GM23338 (cell line): ENCODE results near the gene SOHLH2. TPM values are rescaled to one million over a fixed set of nuclear protein-coding genes. Genes with fewer than 3 reads are reported as not detected.

ENCODE experiments used
- ATAC-seq: fragments of 200-7000 bp; cut with Tn5 transposase; 3 replicates; pipeline ENCODE4 v1.9.1; 2020
- DNase-seq: peaks from one replicate; pipeline ENCODE4 v3.0.0-alpha.2; 2015; ENCODE audit warnings: low spot score
- H2AFZ ChIP-seq: fragments of 200-600 bp; sonication (generic); 2 replicates; pipeline ENCODE4 v1.8.0; 2016; ENCODE audit warnings: antibody characterized with exemption, mild to moderate bottlenecking, moderate library complexity
- H3F3A ChIP-seq: fragments of 200-600 bp; sonication (generic); replicated peaks from 2 replicates; pipeline ENCODE4 v1.8.0; 2017; ENCODE audit warnings: antibody characterized with exemption, mixed run types, low read depth
- H3K27ac ChIP-seq: fragments of 200-600 bp; sonication (generic); 2 replicates; pipeline ENCODE4 v1.6.1; 2016; ENCODE audit warnings: low read depth
- H3K27me3 ChIP-seq: fragments of 200-600 bp; sonication (generic); 2 replicates; pipeline ENCODE4 v1.8.0; 2016; ENCODE audit warnings: mild to moderate bottlenecking, mixed run types, moderate library complexity; ENCODE audit not compliant: insufficient read depth
- H3K36me3 ChIP-seq: fragments of 200-600 bp; sonication (generic); 2 replicates; pipeline ENCODE4 v1.8.0; 2016; ENCODE audit warnings: mild to moderate bottlenecking; ENCODE audit not compliant: insufficient read depth
- H3K4me1 ChIP-seq: fragments of 200-600 bp; sonication (generic); 2 replicates; pipeline ENCODE4 v1.8.0; 2016; ENCODE audit warnings: mild to moderate bottlenecking, moderate library complexity; ENCODE audit not compliant: insufficient read depth
- H3K4me2 ChIP-seq: fragments of 200-600 bp; sonication (generic); 2 replicates; pipeline ENCODE4 v1.7.1; 2017; ENCODE audit warnings: mixed run types
- H3K4me3 ChIP-seq: fragments of 200-600 bp; sonication (generic); 2 replicates; pipeline ENCODE4 v1.6.1; 2016; ENCODE audit warnings: mixed run types
- H3K79me2 ChIP-seq: fragments of 200-600 bp; sonication (generic); replicated peaks from 2 replicates; pipeline ENCODE4 v1.8.0; 2017; ENCODE audit warnings: mild to moderate bottlenecking; ENCODE audit not compliant: insufficient read depth
- H3K9me2 ChIP-seq: fragments of 200-600 bp; sonication (generic); 2 replicates; pipeline ENCODE4 v1.8.0; 2017; ENCODE audit not compliant: insufficient read depth
- H4K20me1 ChIP-seq: fragments of 200-600 bp; sonication (generic); replicated peaks from 2 replicates; pipeline ENCODE4 v1.8.0; 2017; ENCODE audit warnings: mild to moderate bottlenecking; ENCODE audit not compliant: insufficient read depth
- H3K27ac Mint-ChIP-seq: 2 replicates; pipeline ENCODE4 v1.8.0; 2020; ENCODE audit warnings: inconsistent platforms, mild to moderate bottlenecking, moderate library complexity, mixed read lengths
- H3K27me3 Mint-ChIP-seq: 3 replicates; pipeline ENCODE4 v1.8.0; 2022; ENCODE audit warnings: low read depth, mild to moderate bottlenecking, moderate library complexity, mixed read lengths, inconsistent platforms; ENCODE audit not compliant: insufficient read depth, poor library complexity
- H3K36me3 Mint-ChIP-seq: 3 replicates; pipeline ENCODE4 v1.8.0; 2021; ENCODE audit warnings: low read depth, mild to moderate bottlenecking, inconsistent platforms, moderate library complexity, mixed read lengths
- H3K4me1 Mint-ChIP-seq: 3 replicates; pipeline ENCODE4 v1.8.0; 2020; ENCODE audit warnings: mild to moderate bottlenecking, inconsistent platforms, mixed read lengths
- H3K4me3 Mint-ChIP-seq: 3 replicates; pipeline ENCODE4 v1.8.0; 2021; ENCODE audit warnings: moderate library complexity, mild to moderate bottlenecking, inconsistent platforms, mixed read lengths
- H3K9me3 Mint-ChIP-seq: 3 replicates; pipeline ENCODE4 v1.8.0; 2020; ENCODE audit warnings: moderate library complexity, mild to moderate bottlenecking, inconsistent platforms, mixed read lengths
- CREB1 ChIP-seq: fragments of 250-450 bp; sonication (Bioruptor Pico); IDR thresholded peaks from 2 replicates; pipeline ENCODE4 v1.5.0; 2020; ENCODE audit warnings: low read depth, mild to moderate bottlenecking, moderate library complexity
- EZH2 ChIP-seq: fragments of 200-600 bp; sonication (generic); IDR thresholded peaks from one replicate; pipeline ENCODE4 v1.8.0; 2017; ENCODE audit warnings: antibody characterized with exemption, mild to moderate bottlenecking, low read depth; ENCODE audit not compliant: unreplicated experiment
- EZH2phosphoT487 ChIP-seq: fragments of 200-600 bp; sonication (generic); IDR thresholded peaks from one replicate; pipeline ENCODE4 v1.8.1; 2018; ENCODE audit warnings: antibody characterized with exemption; ENCODE audit not compliant: unreplicated experiment
- JUNB ChIP-seq: IDR thresholded peaks from one replicate; pipeline ENCODE4 v1.6.1; 2016; ENCODE audit warnings: antibody characterized with exemption; ENCODE audit not compliant: unreplicated experiment
- NANOG ChIP-seq: IDR thresholded peaks from 2 replicates; pipeline ENCODE4 v1.6.1; 2016; ENCODE audit warnings: antibody characterized with exemption, borderline replicate concordance
- POLR2AphosphoS5 ChIP-seq: IDR thresholded peaks from 2 replicates; pipeline ENCODE4 v1.6.1; 2016; ENCODE audit warnings: antibody characterized with exemption, low read depth
- REST ChIP-seq: IDR thresholded peaks from one replicate; pipeline ENCODE4 v1.6.1; 2018; ENCODE audit warnings: antibody characterized with exemption; ENCODE audit not compliant: unreplicated experiment
- STAT1 ChIP-seq: IDR thresholded peaks from one replicate; pipeline ENCODE4 v1.6.1; 2016; ENCODE audit warnings: antibody characterized with exemption; ENCODE audit not compliant: unreplicated experiment
- ZNF114 ChIP-seq: fragments of 250-450 bp; sonication (Bioruptor Pico); IDR thresholded peaks from 2 replicates; pipeline ENCODE4 v1.5.0; 2020; ENCODE audit warnings: mild to moderate bottlenecking, moderate library complexity
- ZNF331 ChIP-seq: fragments of 250-450 bp; sonication (Bioruptor Pico); IDR thresholded peaks from 2 replicates; pipeline ENCODE4 v1.5.0; 2020; ENCODE audit warnings: low read depth, mild to moderate bottlenecking, moderate library complexity
- polyA plus RNA-seq: library from polyadenylated mRNA; unstranded; fragments of >200 nt; fragmentation: Nextera tagmentation; extraction: Ambion mirVana; gene quantifications from 2 replicates; pipeline ENCODE4 v1.2.1, GENCODE V29; 2016
- total RNA-seq: library from RNA; depleted of rRNA; stranded (reverse); fragments of >200 nt; shearing (Covaris generic); gene quantifications from 2 replicates; pipeline ENCODE4 v1.2.3, GENCODE V29; 2014
- TF ChIP-seq, protein P1 (sequence below): IDR thresholded peaks from 2 replicates; pipeline ENCODE4 v1.6.1; 2016; ENCODE audit warnings: antibody characterized with exemption
- TF ChIP-seq, protein P2 (sequence below), 2 experiments: fragments of 200-600 bp in 1 of 2; sonication (generic) in 1 of 2; conservative IDR thresholded peaks; 2 replicates each; pipeline versions ENCODE4 v1.5.1 to v1.6.1; 2016 to 2017; ENCODE audit warnings: antibody characterized with exemption in 2 of 2, low read depth in 2 of 2, mild to moderate bottlenecking in 2 of 2, moderate library complexity in 1 of 2
- TF ChIP-seq, protein P3 (sequence below): fragments of 250-450 bp; sonication (Bioruptor Pico); IDR thresholded peaks from 2 replicates; pipeline ENCODE4 v1.5.0; 2020; ENCODE audit warnings: mild to moderate bottlenecking, moderate library complexity

Gene SOHLH2
- total and polyA plus RNA-seq, 2 experiments from 2014 or later, result 1.8 to 2.8 TPM

GRCh38 chr13:36132376-36132775 lies 82.0 kb downstream of the SOHLH2 start:
- Histone ChIP-seq H2AFZ (no peak overlapping the region), H3K79me2 (peaks cover 25% of the 10 kb centered on the region), H3K4me1 (peaks cover 17% of the 10 kb centered on the region), H3F3A (peaks cover 4% of the 10 kb centered on the region; the same call in 1 of the 2 replicates), H3K9me2 (no peaks in the 10 kb centered on the region), H4K20me1 (no peaks in the 10 kb centered on the region), H3K4me2 (no peak overlapping the region), H3K27ac (no peak overlapping the region), H3K4me3 (no peak overlapping the region), H3K36me3 (no peaks in the 10 kb centered on the region; the same call in 1 of the 2 replicates), H3K27me3 (peaks cover 40% of the 10 kb centered on the region)
- Mint-ChIP-seq H3K27me3 (peaks cover 24% of the 10 kb centered on the region), H3K9me3 (no peaks in the 10 kb centered on the region; the same call in 2 of the 3 replicates), H3K4me1 (peaks cover 11% of the 10 kb centered on the region), H3K36me3 (no peaks in the 10 kb centered on the region), H3K4me3 (peak overlapping the region; percentile 23; the same call in 1 of the 3 replicates), H3K27ac (no peak overlapping the region)
- TF ChIP-seq JUNB (no peak), CREB1 (no peak), NANOG (no peak), ZNF114 (CRISPR knock-in tag) (no peak), STAT1 (no peak), EZH2phosphoT487 (no peak), ZNF331 (CRISPR knock-in tag) (no peak), REST (no peak), EZH2 (no peak), POLR2AphosphoS5 (no peak)
- TF ChIP-seq, protein P1, sequence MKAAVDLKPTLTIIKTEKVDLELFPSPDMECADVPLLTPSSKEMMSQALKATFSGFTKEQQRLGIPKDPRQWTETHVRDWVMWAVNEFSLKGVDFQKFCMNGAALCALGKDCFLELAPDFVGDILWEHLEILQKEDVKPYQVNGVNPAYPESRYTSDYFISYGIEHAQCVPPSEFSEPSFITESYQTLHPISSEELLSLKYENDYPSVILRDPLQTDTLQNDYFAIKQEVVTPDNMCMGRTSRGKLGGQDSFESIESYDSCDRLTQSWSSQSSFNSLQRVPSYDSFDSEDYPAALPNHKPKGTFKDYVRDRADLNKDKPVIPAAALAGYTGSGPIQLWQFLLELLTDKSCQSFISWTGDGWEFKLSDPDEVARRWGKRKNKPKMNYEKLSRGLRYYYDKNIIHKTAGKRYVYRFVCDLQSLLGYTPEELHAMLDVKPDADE, result no peak
- TF ChIP-seq, protein P2, sequence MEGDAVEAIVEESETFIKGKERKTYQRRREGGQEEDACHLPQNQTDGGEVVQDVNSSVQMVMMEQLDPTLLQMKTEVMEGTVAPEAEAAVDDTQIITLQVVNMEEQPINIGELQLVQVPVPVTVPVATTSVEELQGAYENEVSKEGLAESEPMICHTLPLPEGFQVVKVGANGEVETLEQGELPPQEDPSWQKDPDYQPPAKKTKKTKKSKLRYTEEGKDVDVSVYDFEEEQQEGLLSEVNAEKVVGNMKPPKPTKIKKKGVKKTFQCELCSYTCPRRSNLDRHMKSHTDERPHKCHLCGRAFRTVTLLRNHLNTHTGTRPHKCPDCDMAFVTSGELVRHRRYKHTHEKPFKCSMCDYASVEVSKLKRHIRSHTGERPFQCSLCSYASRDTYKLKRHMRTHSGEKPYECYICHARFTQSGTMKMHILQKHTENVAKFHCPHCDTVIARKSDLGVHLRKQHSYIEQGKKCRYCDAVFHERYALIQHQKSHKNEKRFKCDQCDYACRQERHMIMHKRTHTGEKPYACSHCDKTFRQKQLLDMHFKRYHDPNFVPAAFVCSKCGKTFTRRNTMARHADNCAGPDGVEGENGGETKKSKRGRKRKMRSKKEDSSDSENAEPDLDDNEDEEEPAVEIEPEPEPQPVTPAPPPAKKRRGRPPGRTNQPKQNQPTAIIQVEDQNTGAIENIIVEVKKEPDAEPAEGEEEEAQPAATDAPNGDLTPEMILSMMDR (conservative IDR thresholded peaks at IDR 0.05; ENCODE audit: low read depth in 2 of 2), result no peak
- TF ChIP-seq, protein P3, sequence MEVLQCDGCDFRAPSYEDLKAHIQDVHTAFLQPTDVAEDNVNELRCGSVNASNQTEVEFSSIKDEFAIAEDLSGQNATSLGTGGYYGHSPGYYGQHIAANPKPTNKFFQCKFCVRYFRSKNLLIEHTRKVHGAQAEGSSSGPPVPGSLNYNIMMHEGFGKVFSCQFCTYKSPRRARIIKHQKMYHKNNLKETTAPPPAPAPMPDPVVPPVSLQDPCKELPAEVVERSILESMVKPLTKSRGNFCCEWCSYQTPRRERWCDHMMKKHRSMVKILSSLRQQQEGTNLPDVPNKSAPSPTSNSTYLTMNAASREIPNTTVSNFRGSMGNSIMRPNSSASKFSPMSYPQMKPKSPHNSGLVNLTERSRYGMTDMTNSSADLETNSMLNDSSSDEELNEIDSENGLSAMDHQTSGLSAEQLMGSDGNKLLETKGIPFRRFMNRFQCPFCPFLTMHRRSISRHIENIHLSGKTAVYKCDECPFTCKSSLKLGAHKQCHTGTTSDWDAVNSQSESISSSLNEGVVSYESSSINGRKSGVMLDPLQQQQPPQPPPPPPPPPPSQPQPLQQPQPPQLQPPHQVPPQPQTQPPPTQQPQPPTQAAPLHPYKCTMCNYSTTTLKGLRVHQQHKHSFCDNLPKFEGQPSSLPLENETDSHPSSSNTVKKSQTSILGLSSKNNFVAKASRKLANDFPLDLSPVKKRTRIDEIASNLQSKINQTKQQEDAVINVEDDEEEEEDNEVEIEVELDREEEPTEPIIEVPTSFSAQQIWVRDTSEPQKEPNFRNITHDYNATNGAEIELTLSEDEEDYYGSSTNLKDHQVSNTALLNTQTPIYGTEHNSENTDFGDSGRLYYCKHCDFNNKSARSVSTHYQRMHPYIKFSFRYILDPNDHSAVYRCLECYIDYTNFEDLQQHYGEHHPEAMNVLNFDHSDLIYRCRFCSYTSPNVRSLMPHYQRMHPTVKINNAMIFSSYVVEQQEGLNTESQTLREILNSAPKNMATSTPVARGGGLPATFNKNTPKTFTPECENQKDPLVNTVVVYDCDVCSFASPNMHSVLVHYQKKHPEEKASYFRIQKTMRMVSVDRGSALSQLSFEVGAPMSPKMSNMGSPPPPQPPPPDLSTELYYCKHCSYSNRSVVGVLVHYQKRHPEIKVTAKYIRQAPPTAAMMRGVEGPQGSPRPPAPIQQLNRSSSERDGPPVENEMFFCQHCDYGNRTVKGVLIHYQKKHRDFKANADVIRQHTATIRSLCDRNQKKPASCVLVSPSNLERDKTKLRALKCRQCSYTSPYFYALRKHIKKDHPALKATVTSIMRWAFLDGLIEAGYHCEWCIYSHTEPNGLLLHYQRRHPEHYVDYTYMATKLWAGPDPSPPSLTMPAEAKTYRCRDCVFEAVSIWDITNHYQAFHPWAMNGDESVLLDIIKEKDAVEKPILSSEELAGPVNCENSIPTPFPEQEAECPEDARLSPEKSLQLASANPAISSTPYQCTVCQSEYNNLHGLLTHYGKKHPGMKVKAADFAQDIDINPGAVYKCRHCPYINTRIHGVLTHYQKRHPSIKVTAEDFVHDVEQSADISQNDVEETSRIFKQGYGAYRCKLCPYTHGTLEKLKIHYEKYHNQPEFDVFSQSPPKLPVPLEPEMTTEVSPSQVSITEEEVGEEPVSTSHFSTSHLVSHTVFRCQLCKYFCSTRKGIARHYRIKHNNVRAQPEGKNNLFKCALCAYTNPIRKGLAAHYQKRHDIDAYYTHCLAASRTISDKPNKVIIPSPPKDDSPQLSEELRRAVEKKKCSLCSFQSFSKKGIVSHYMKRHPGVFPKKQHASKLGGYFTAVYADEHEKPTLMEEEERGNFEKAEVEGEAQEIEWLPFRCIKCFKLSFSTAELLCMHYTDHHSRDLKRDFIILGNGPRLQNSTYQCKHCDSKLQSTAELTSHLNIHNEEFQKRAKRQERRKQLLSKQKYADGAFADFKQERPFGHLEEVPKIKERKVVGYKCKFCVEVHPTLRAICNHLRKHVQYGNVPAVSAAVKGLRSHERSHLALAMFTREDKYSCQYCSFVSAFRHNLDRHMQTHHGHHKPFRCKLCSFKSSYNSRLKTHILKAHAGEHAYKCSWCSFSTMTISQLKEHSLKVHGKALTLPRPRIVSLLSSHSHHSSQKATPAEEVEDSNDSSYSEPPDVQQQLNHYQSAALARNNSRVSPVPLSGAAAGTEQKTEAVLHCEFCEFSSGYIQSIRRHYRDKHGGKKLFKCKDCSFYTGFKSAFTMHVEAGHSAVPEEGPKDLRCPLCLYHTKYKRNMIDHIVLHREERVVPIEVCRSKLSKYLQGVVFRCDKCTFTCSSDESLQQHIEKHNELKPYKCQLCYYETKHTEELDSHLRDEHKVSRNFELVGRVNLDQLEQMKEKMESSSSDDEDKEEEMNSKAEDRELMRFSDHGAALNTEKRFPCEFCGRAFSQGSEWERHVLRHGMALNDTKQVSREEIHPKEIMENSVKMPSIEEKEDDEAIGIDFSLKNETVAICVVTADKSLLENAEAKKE (CRISPR knock-in tag), result no peak
- DNase-seq (no peak), ATAC-seq (no peak)
